Skeletal muscle satellite cell (primary cell): ENCODE results near the gene TAPT1.
"Not testable (repeated sequence)": the region's sequence is repeated elsewhere in the genome, so short reads cannot be mapped to it uniquely, and the experiment has no call there.

ENCODE experiments used
- H3K27me3 ChIP-seq: 2 replicates; pipeline ENCODE4 v1.7.0; 2013; ENCODE audit warnings: low read length; ENCODE audit not compliant: control insufficient read depth, insufficient read depth
- H3K36me3 ChIP-seq: 2 replicates; pipeline ENCODE4 v1.7.0; 2013; ENCODE audit warnings: mild to moderate bottlenecking, control low read depth, low read length; ENCODE audit not compliant: insufficient read depth
- H3K4me1 ChIP-seq: 2 replicates; pipeline ENCODE4 v1.7.0; 2013; ENCODE audit warnings: low read length; ENCODE audit not compliant: control insufficient read depth, insufficient read depth
- H3K4me2 ChIP-seq: 2 replicates; pipeline ENCODE4 v1.7.0; 2013; ENCODE audit warnings: mild to moderate bottlenecking, low read length
- H3K4me3 ChIP-seq: 2 replicates; pipeline ENCODE4 v1.7.0; 2013; ENCODE audit warnings: low read length
- H3K9ac ChIP-seq: 2 replicates; pipeline ENCODE4 v1.7.0; 2013; ENCODE audit warnings: mild to moderate bottlenecking, low read depth, low read length, moderate library complexity
- H3K9me3 ChIP-seq: replicated peaks from 2 replicates; pipeline ENCODE4 v1.7.0; 2013; ENCODE audit warnings: mild to moderate bottlenecking, control low read depth, low read length

TAPT1 gene

GRCh38 chr4:16161851-16162408, 64.3 kb downstream of the TAPT1 start:
- no peaks in the 10 kb centered on the region for H3K4me1 ChIP-seq
- no peaks in the 10 kb centered on the region for H3K27me3 ChIP-seq
- H3K4me2 ChIP-seq: no peak overlapping the region
- no peak overlapping the region for H3K9ac ChIP-seq
- peaks cover 13% of the 10 kb centered on the region for H3K36me3 ChIP-seq
- H3K9me3 ChIP-seq: no peaks in the 10 kb centered on the region
- no peak overlapping the region for H3K4me3 ChIP-seq

DNA sequence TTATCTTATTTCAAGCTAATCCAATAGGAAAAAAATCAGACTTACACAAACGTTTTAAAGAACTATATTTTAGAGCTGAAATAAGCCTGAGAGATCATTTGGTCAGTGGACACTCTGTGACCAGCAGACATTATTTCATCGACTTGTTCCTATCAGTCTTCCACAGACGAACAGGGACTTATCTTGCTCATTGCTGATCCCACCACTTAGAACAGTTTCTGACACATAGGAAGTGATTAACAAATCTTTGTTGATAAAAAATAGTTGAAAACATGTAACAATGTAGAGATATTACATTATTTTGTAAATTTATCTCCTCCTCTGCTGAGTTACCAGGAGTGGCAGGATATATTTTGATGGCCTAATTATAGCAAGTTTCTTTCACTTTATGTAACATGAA, 65.8 kb downstream of the TAPT1 start:
- Histone ChIP-seq H3K4me1 (no peaks in the 10 kb centered on the region), H3K27me3 (no peaks in the 10 kb centered on the region), H3K4me3 (no peak overlapping the region), H3K4me2 (no peak overlapping the region), H3K9ac (no peak overlapping the region), H3K9me3 (no peaks in the 10 kb centered on the region), H3K36me3 (peaks cover 5% of the 10 kb centered on the region)

DNA sequence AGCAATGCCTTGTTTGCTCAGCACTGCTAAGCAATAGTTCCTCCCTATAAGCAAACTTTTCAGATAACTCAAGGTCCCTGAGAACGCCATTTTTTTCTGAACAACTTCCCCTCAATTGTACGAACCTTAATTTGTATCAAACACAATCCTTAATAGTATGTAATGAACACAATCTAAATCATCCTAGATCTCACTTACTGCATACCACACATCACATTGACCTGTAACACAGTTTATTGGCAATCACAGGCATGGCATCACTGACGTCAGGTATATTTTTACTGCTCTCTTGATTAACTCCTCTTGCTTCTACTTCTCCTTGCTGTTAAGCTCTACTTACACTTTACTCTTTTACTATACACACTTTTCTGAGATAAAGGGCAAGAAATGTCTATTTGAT, 67.0 kb downstream of the TAPT1 start:
- Histone ChIP-seq H3K4me1 (no peaks in the 10 kb centered on the region), H3K9ac (no peak overlapping the region), H3K4me2 (no peak overlapping the region), H3K27me3 (no peaks in the 10 kb centered on the region), H3K36me3 (no peaks in the 10 kb centered on the region), H3K4me3 (no peak overlapping the region), H3K9me3 (no peaks in the 10 kb centered on the region)

- Histone ChIP-seq H3K9ac (no peak overlapping the region), H3K27me3 (no peaks in the 10 kb centered on the region), H3K4me1 (no peaks in the 10 kb centered on the region), H3K36me3 (no peaks in the 10 kb centered on the region), H3K9me3 (no peaks in the 10 kb centered on the region), H3K4me3 (no peak overlapping the region), H3K4me2 (no peak overlapping the region)
These were observed 67.8 kb downstream of the TAPT1 start for GRCh38 chr4:16158504-16158852.

- Histone ChIP-seq H3K4me3 (no peak overlapping the region), H3K9ac (no peak overlapping the region), H3K4me1 (no peaks in the 10 kb centered on the region), H3K9me3 (no peaks in the 10 kb centered on the region), H3K27me3 (no peaks in the 10 kb centered on the region), H3K4me2 (no peak overlapping the region), H3K36me3 (no peaks in the 10 kb centered on the region)
These were observed 68.4 kb downstream of the TAPT1 start for GRCh38 chr4:16157609-16158503.

DNA sequence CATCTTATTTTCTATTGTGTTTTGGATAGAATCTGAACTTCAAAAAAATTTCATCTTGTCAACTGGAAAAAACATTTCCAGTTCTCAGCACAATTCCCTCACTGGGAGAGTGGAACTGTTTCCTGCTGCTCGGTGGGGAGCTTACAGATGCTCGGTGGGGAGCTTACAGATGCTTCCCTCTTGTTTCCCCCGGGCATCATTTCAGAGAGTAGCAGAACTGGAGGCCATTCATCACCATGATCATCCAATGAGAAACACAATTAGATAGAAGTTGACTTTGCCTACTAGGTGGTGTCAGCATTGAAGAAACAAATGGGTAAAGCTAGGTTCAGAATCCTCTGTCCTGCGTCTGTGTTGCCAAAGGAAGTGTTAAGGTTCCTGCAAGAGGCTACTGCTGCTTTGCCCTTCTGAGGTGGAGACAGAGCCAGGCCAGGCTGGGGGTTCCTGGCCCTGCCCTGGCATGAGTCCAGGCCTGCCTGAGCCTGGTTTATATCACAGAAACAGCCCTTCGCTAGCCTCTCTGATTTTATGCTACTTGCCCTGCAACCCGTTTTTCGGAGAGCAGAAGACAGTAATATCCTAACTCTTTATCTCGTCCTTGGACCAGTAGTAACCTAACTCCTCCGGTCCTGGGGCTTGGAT, 70.6 kb downstream of the TAPT1 start:
- H3K27me3 ChIP-seq: peaks cover 3% of the 10 kb centered on the region
- H3K36me3 ChIP-seq: no peaks in the 10 kb centered on the region
- H3K4me3 ChIP-seq: no peak overlapping the region
- no peak overlapping the region for H3K9ac ChIP-seq
- no peaks in the 10 kb centered on the region for H3K4me1 ChIP-seq
- H3K4me2 ChIP-seq: no peak overlapping the region
- no peaks in the 10 kb centered on the region for H3K9me3 ChIP-seq

GRCh38 chr4:16154451-16154850, 71.8 kb downstream of the TAPT1 start:
- Histone ChIP-seq H3K36me3 (no peaks in the 10 kb centered on the region), H3K4me2 (no peak overlapping the region), H3K27me3 (peaks cover 3% of the 10 kb centered on the region), H3K9ac (no peak overlapping the region), H3K4me1 (no peaks in the 10 kb centered on the region), H3K9me3 (no peaks in the 10 kb centered on the region), H3K4me3 (no peak overlapping the region)

- Histone ChIP-seq H3K9ac (no peak overlapping the region), H3K4me3 (no peak overlapping the region), H3K4me2 (no peak overlapping the region), H3K9me3 (no peaks in the 10 kb centered on the region), H3K36me3 (no peaks in the 10 kb centered on the region), H3K27me3 (peaks cover 6% of the 10 kb centered on the region), H3K4me1 (no peaks in the 10 kb centered on the region)
These were observed 75.6 kb downstream of the TAPT1 start for GRCh38 chr4:16150716-16151115.

- not testable (repeated sequence) for H3K36me3 ChIP-seq, H3K9me3 ChIP-seq
These were observed 81.4 kb downstream of the TAPT1 start for GRCh38 chr4:16144913-16145312.

DNA sequence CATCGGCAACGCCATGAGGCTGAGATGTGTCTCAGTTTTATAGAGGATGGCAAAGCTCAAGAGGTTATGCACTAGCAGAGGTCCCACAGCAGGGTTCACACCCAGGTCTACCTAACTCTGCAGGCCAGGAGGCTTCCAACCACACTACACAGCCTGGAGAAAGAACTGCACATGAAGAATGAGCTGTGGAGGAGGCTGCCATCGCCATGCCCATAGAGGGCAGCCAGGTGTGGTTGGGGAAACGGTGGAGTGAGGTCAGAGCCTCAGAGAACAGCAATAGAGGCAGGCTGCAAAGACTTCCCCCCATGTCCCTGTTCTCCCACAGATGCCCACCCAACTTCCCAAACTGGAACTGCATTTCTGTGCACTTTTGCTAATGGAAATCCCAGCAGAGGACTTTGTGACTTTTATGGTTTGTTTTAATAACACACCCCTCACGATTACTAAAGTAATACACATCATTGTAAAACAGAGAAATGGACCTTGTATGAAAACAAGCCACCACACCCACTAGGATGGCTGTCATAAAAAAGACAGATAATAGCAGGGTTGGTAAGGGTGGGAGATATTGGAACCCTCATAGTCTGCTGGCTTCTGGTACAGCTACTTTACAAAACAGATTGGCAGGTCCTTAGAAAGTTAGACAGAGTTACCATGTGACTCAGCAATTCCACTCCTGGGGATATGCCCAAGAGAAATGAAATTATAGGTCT, 83.5 kb downstream of the TAPT1 start:
- no peaks in the 10 kb centered on the region for H3K9me3 ChIP-seq
- no peak overlapping the region for H3K4me2 ChIP-seq
- peaks cover 11% of the 10 kb centered on the region for H3K4me1 ChIP-seq
- no peak overlapping the region for H3K4me3 ChIP-seq
- no peak overlapping the region for H3K9ac ChIP-seq
- H3K36me3 ChIP-seq: no peaks in the 10 kb centered on the region
- peaks cover 14% of the 10 kb centered on the region for H3K27me3 ChIP-seq

More at GRCh38 chr4:16144913-16145312, 81.4 kb downstream of the TAPT1 start:
- H3K4me2 ChIP-seq, H3K27me3 ChIP-seq, H3K4me3 ChIP-seq, H3K9ac ChIP-seq: not testable (repeated sequence)
- peaks cover 11% of the 10 kb centered on the region for H3K4me1 ChIP-seq

DNA sequence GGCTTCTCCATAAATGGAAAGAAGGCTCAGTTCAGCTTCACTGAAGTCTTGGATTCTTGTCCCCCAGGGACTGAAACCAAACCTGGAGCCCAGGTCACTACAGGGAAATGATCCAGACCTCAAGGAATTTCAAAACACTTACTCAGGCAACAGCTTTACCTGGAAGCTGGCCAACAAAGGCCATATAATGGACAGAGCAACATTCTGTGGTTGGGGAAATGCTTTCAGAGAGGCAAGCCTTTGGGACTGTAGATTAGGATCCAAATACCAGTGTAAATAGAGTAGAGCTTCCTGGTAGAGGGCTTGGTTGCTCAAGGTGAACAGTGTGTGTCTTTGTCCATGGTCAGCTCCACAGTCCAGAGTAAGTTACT, 85.4 kb downstream of the TAPT1 start:
- H3K4me1 ChIP-seq: peaks cover 11% of the 10 kb centered on the region
- no peak overlapping the region for H3K4me2 ChIP-seq
- H3K9ac ChIP-seq: no peak overlapping the region
- H3K9me3 ChIP-seq: no peaks in the 10 kb centered on the region
- no peak overlapping the region for H3K4me3 ChIP-seq
- no peaks in the 10 kb centered on the region for H3K36me3 ChIP-seq
- H3K27me3 ChIP-seq: peaks cover 28% of the 10 kb centered on the region
